Measurements from ENCODE around the gene TIE1. TPM values are rescaled to one million over a fixed set of nuclear protein-coding genes. Genes with fewer than 3 reads are reported as not detected.

Gene TIE1
- polyA plus RNA-seq (2013, experiment 1 of 2) = 53.4 TPM
- 35.6 TPM for polyA plus RNA-seq (2013, experiment 2 of 2)

DNA sequence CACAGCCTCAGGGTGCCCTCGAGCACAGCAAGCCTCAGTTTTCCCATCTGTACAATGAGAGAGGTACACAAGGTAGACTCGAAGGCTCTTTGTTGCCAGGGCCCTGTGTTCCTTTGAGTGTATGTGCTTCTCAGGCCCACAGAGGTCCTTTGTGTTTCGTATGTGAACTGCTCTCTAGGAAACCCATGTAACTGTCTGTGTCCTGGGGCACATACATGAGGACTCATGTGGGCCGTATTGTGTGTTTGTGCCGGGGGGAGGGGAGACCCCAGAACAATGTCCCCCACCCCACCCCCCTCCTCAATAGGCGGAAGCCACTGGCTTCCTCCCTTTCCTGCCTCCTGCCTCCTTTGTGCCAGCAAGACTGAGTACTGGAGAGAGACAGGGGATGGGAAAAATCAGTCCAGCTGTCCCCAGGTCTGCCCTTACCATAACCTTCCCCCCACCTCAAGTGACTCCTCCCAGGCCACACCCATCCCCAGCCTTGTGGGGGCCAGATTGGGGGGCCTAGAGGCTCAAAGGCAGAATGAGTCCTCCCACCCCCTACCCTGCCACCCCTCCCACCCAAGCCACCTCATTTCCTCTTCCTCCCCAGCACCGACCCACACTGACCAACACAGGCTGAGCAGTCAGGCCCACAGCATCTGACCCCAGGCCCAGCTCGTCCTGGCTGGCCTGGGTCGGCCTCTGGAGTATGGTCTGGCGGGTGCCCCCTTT, at the start of gene TIE1:
Gene TIE1 (plus strand): TSS at position 605 of the 717 bp plus-strand sequence. CDS start 90 bp downstream, at position 695.
- peak within 1 kb of the TSS; percentile 36 for H3K27ac ChIP-seq (ENCODE audit: low read depth, low read length, severe bottlenecking)
- H3K4me3 ChIP-seq (ENCODE audit: extremely low read depth, insufficient read depth, low read length, poor library complexity, severe bottlenecking) = peak within 1 kb of the TSS; percentile 27
- H3K36me3 ChIP-seq (ENCODE audit: control insufficient read depth, insufficient read depth, low read length) = no peaks in the 10 kb centered on the region
- peaks cover 3% of the 10 kb centered on the region for H3K4me1 ChIP-seq (ENCODE audit: control insufficient read depth, insufficient read depth, low read length, poor library complexity, severe bottlenecking)
- no peaks in the 10 kb centered on the region for H3K9me3 ChIP-seq (ENCODE audit: control insufficient read depth, low read length)
- 90 to 94% methylated on average over 4 to 7 of the region's 10 CpGs for WGBS, 2 experiments (ENCODE audit: insufficient coverage in 2 of 2)

DNA sequence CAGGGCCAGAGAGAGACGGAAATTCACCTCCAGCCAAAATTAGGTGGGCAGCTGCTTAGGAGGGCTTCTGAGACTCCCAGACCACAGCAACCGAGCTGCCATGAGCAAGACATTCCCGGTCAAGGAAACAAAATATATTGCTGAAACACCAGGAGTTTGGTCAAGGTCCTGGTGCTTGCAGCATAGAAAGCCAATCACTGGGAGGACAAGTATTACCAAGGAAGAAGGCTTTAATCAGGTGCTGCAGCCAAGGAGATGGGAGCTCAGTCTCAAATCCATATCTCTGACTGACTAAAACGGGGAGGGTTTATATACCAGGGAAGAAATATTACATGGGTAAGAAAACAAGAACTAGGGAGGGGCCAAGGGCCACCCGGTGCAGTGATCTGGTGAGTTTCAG, 49.8 kb upstream of the TIE1 start:
- Histone ChIP-seq H3K9me3 (ENCODE audit: control insufficient read depth, low read length) (peaks cover 24% of the 10 kb centered on the region), H3K27ac (ENCODE audit: low read depth, low read length, severe bottlenecking) (no peak overlapping the region), H3K4me1 (ENCODE audit: control insufficient read depth, insufficient read depth, low read length, poor library complexity, severe bottlenecking) (no peaks in the 10 kb centered on the region), H3K4me3 (ENCODE audit: extremely low read depth, insufficient read depth, low read length, poor library complexity, severe bottlenecking) (no peak overlapping the region), H3K36me3 (ENCODE audit: control insufficient read depth, insufficient read depth, low read length) (no peaks in the 10 kb centered on the region)
- WGBS, 2 experiments (ENCODE audit: insufficient coverage in 2 of 2) = 84 to 89% methylated on average over 4 to 5 of the region's 5 CpGs

DNA sequence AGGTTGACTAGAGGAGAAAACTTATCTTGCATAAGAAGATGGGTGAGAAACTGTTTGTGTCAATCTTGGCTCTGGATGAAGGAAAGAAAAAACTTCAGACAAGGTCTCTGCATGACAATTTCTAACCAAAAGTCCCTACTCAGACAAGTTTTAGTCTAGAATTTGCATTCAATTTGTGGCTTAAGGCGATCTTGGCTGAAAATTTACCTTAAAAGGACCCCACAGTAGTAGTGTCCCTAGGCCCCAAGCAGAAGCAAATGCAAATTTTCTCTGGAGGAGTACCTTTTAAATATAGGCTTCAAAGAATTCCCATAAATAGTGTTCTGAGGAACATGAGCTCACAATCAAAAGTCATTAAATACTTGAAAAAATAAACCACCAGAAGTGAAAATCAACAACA, 48.6 kb upstream of the TIE1 start:
- Histone ChIP-seq H3K9me3 (ENCODE audit: control insufficient read depth, low read length) (peaks cover 19% of the 10 kb centered on the region), H3K36me3 (ENCODE audit: control insufficient read depth, insufficient read depth, low read length) (no peaks in the 10 kb centered on the region), H3K4me1 (ENCODE audit: control insufficient read depth, insufficient read depth, low read length, poor library complexity, severe bottlenecking) (no peaks in the 10 kb centered on the region), H3K27ac (ENCODE audit: low read depth, low read length, severe bottlenecking) (no peak overlapping the region), H3K4me3 (ENCODE audit: extremely low read depth, insufficient read depth, low read length, poor library complexity, severe bottlenecking) (no peak overlapping the region)
- WGBS, 2 experiments (ENCODE audit: insufficient coverage in 2 of 2) = 80% methylated on average over 1 of the region's 1 CpG; no CpG with 5 or more reads in 1 of the 2 experiments

DNA sequence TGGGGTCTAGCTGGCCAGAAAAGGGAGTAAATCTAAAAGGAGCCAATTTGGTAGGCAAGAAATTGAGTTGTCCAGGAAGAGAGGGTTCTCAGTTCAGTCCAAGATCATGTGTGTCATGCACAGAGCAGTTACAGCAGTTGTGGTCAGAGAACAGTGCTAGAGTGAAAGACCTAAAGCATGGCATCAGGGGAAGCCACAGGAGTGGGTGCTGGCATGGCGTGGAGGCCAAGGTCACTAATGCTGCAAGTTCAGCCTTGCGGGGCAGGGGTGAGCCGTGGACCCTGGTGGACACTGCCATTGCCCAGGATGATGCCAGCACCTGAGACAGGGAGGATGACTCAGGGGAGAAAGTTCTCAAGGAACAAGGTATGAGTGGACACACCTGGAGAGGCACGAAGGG, 47.6 kb upstream of the TIE1 start:
- Histone ChIP-seq H3K9me3 (ENCODE audit: control insufficient read depth, low read length) (peaks cover 23% of the 10 kb centered on the region), H3K4me3 (ENCODE audit: extremely low read depth, insufficient read depth, low read length, poor library complexity, severe bottlenecking) (no peak overlapping the region), H3K4me1 (ENCODE audit: control insufficient read depth, insufficient read depth, low read length, poor library complexity, severe bottlenecking) (no peaks in the 10 kb centered on the region), H3K27ac (ENCODE audit: low read depth, low read length, severe bottlenecking) (no peak overlapping the region), H3K36me3 (ENCODE audit: control insufficient read depth, insufficient read depth, low read length) (no peaks in the 10 kb centered on the region)
- WGBS, 2 experiments (ENCODE audit: insufficient coverage in 2 of 2) = 88 to 90% methylated on average over 4 of the region's 4 CpGs

DNA sequence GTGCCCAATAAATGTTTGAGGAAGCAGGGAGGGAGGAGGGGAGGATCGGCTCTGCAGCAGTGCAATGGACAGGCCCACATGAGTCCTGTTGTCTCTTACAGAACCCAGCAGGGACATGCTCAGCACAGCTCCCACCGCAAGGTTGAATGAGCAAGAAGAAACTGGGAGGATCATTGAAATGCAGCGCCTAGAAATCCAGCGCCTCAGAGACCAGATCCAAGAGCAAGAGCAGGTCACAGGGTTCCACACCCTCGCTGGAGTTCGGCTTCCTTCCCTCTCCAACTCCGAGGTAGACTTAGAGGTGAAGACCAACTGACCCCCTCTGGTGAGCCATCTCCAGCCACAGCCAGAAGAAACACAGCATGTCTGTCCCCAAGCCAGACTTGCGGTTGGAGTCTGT, 46.9 kb upstream of the TIE1 start:
- Histone ChIP-seq H3K4me3 (ENCODE audit: extremely low read depth, insufficient read depth, low read length, poor library complexity, severe bottlenecking) (no peak overlapping the region), H3K4me1 (ENCODE audit: control insufficient read depth, insufficient read depth, low read length, poor library complexity, severe bottlenecking) (no peaks in the 10 kb centered on the region), H3K36me3 (ENCODE audit: control insufficient read depth, insufficient read depth, low read length) (no peaks in the 10 kb centered on the region), H3K27ac (ENCODE audit: low read depth, low read length, severe bottlenecking) (no peak overlapping the region), H3K9me3 (ENCODE audit: control insufficient read depth, low read length) (peaks cover 30% of the 10 kb centered on the region)
- WGBS, 2 experiments (ENCODE audit: insufficient coverage in 2 of 2) = 84 to 92% methylated on average over 8 of the region's 8 CpGs

DNA sequence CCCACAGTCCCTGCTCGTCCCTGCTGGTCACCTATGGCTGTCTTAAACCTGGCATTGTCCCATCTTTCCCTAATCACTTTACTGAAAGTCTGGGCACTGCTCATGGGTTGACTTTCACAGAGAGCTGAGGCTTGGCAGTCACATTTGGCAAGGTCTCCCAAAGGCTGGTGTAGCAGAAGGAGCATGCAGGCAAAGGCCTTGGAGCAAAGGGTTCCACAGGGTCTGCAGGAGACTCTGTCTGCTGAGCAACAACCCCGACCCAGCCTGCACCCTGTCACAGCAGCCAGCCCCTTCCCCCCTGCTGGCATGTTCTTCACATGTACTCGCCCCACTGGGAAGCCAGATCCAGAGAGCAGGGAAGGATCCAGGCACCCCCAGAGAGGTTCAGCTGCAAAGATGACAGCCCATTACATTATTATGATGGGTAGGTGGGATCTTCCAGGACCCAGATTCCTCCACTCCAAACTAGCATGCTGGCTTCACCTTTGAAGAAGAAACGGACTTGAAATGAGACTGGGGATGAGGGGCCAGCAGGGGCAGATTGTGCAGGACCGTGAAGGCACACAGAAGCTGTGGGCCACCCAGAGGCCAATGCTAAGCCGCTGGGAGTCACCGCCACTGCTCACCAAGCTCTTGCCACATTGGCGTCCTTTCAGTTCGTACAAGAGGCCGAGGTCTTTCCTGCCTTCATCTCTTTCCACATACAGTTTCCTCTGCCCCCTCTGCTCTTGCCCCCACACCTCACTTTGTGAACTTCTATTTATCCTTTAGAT, 45.2 kb upstream of the TIE1 start:
- Histone ChIP-seq H3K9me3 (ENCODE audit: control insufficient read depth, low read length) (peaks cover 30% of the 10 kb centered on the region), H3K36me3 (ENCODE audit: control insufficient read depth, insufficient read depth, low read length) (no peaks in the 10 kb centered on the region), H3K27ac (ENCODE audit: low read depth, low read length, severe bottlenecking) (no peak overlapping the region), H3K4me1 (ENCODE audit: control insufficient read depth, insufficient read depth, low read length, poor library complexity, severe bottlenecking) (no peaks in the 10 kb centered on the region), H3K4me3 (ENCODE audit: extremely low read depth, insufficient read depth, low read length, poor library complexity, severe bottlenecking) (no peak overlapping the region)
- WGBS, 2 experiments (ENCODE audit: insufficient coverage in 2 of 2) = 67 to 78% methylated on average over 9 to 10 of the region's 10 CpGs

DNA sequence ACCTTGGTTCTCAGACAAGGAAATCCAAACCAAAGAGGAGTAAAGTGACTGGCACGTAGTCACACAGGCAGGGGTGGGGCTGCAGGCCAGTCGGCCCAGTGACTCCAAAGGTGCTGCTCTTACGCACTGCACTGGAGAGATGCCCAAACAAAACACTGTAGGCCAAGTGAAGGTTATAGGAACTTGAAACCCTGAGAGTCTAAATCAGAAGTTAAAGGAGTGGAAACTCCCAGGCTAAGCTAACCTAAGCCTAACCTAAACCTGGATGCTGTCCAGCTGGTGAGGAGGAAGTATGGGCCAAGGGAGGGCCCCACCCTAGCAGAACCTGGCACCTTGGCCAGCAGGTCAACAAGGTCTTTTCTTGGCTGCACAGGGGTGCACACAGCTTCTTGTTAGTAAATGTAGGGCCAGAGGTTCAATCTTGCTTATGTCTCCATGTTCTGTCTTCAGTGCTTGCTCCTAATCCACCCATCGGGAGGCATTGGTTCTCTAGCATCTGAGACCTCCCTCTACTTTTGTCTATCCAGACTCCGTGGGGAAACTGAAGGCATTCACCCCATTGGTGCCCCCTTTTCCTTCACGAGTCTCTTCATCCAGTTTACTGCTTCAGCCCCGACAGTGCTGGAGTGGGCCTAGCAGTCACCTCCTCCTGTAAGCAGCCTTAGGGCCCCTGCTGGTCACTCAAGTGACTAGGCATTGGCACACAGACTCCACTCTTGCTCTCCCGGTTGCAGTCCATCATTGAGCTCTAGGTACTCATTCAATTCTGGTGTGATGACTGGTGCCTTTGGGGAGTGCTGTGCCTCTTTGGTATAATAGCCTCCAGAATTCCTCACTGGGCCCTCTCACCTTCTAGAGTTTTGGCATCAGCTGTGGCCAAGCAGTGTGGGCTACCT, 43.9 kb upstream of the TIE1 start:
- no peaks in the 10 kb centered on the region for H3K36me3 ChIP-seq (ENCODE audit: control insufficient read depth, insufficient read depth, low read length)
- H3K4me3 ChIP-seq (ENCODE audit: extremely low read depth, insufficient read depth, low read length, poor library complexity, severe bottlenecking) = no peak overlapping the region
- WGBS, 2 experiments (ENCODE audit: insufficient coverage in 2 of 2) = 82 to 90% methylated on average over 6 to 8 of the region's 8 CpGs
- no peak overlapping the region for H3K27ac ChIP-seq (ENCODE audit: low read depth, low read length, severe bottlenecking)
- H3K4me1 ChIP-seq (ENCODE audit: control insufficient read depth, insufficient read depth, low read length, poor library complexity, severe bottlenecking) = no peaks in the 10 kb centered on the region
- H3K9me3 ChIP-seq (ENCODE audit: control insufficient read depth, low read length) = peaks cover 29% of the 10 kb centered on the region

DNA sequence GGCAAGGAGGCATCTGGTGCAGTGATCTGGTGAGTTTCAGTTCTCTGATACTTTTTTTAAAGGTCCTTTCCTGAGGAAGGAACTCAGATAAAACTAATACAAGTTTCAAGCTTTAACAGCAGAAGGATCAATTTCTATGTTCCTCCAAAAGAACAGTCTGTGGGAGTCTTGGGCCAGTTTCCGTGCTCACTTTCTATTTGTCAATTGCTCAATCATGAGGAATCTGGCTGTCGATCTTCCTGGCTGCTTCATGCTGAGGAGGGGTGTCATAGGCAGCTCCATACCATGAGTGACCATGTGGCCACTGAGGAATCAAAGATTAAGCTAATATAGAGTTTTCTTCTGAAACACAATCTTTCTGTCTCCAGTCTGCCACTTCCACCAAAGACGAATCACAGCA, 42.4 kb upstream of the TIE1 start:
- Histone ChIP-seq H3K4me3 (ENCODE audit: extremely low read depth, insufficient read depth, low read length, poor library complexity, severe bottlenecking) (no peak overlapping the region), H3K9me3 (ENCODE audit: control insufficient read depth, low read length) (peaks cover 38% of the 10 kb centered on the region), H3K4me1 (ENCODE audit: control insufficient read depth, insufficient read depth, low read length, poor library complexity, severe bottlenecking) (no peaks in the 10 kb centered on the region), H3K36me3 (ENCODE audit: control insufficient read depth, insufficient read depth, low read length) (no peaks in the 10 kb centered on the region), H3K27ac (ENCODE audit: low read depth, low read length, severe bottlenecking) (no peak overlapping the region)
- 0 to 40% methylated on average over 1 to 2 of the region's 3 CpGs for WGBS, 2 experiments (ENCODE audit: insufficient coverage in 2 of 2)

DNA sequence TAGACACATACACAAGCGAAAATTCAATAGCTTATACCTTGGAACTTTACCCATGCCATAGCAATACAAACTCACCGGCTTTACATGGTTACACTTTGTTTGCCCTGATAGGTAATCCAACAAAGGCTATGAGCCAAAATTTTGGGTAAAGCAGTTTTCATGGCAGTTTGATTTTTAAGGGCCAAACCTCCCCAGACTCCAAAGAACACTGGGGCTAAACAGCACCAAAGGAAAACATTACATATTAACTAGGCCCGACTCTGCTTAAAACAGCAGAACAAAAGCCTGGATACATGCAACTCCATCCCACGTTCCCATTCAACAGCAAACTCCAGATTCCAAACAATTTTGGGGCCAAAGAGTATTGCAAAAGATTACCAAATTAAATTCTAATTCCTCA, 35.4 kb upstream of the TIE1 start:
- 95 to 100% methylated on average over 1 to 4 of the region's 4 CpGs for WGBS, 2 experiments (ENCODE audit: insufficient coverage in 2 of 2)
- Histone ChIP-seq H3K36me3 (ENCODE audit: control insufficient read depth, insufficient read depth, low read length) (no peaks in the 10 kb centered on the region), H3K4me1 (ENCODE audit: control insufficient read depth, insufficient read depth, low read length, poor library complexity, severe bottlenecking) (peaks cover 5% of the 10 kb centered on the region), H3K27ac (ENCODE audit: low read depth, low read length, severe bottlenecking) (no peak overlapping the region), H3K9me3 (ENCODE audit: control insufficient read depth, low read length) (peaks cover 26% of the 10 kb centered on the region), H3K4me3 (ENCODE audit: extremely low read depth, insufficient read depth, low read length, poor library complexity, severe bottlenecking) (no peak overlapping the region)

DNA sequence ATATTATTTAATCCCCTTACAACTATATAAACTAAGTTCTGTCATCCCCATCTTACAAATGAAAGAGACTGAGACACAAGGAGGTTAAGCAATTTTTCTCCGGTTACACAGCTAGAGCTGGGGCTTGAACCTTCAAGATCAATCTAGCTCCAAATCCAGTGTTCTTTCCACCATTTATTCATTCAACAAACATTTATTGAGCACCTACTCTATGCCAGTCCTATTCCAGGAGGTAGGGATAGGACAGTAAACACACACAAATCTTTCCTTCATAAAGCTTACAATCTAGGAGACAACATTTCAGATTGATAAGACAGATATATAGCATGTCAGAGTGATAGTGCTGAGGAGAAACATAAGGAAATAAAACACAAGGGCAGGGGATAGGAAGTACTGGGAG, 33.9 kb upstream of the TIE1 start:
- H3K4me1 ChIP-seq (ENCODE audit: control insufficient read depth, insufficient read depth, low read length, poor library complexity, severe bottlenecking) = peaks cover 15% of the 10 kb centered on the region
- H3K36me3 ChIP-seq (ENCODE audit: control insufficient read depth, insufficient read depth, low read length) = no peaks in the 10 kb centered on the region
- 67 to 100% methylated on average over 1 of the region's 1 CpG for WGBS, 2 experiments (ENCODE audit: insufficient coverage in 2 of 2)
- H3K4me3 ChIP-seq (ENCODE audit: extremely low read depth, insufficient read depth, low read length, poor library complexity, severe bottlenecking) = no peak overlapping the region
- no peak overlapping the region for H3K27ac ChIP-seq (ENCODE audit: low read depth, low read length, severe bottlenecking)
- H3K9me3 ChIP-seq (ENCODE audit: control insufficient read depth, low read length) = peaks cover 20% of the 10 kb centered on the region

Measured in mesodermal cell (in vitro differentiated cells).